ENCODE data around the gene PCYT2.

PCYT2 gene

GRCh38 chr17:81869221-81870130 is 41.7 kb downstream of the PCYT2 start:
- no peak for DNase-seq (ENCODE audit: low read depth)

- peak; percentile 91 for DNase-seq (ENCODE audit: low read depth)
These were observed 42.5 kb downstream of the PCYT2 start for GRCh38 chr17:81868674-81869220.

GRCh38 chr17:81867991-81868673 is 43.1 kb downstream of the PCYT2 start:
- no peak for DNase-seq (ENCODE audit: low read depth)

DNA sequence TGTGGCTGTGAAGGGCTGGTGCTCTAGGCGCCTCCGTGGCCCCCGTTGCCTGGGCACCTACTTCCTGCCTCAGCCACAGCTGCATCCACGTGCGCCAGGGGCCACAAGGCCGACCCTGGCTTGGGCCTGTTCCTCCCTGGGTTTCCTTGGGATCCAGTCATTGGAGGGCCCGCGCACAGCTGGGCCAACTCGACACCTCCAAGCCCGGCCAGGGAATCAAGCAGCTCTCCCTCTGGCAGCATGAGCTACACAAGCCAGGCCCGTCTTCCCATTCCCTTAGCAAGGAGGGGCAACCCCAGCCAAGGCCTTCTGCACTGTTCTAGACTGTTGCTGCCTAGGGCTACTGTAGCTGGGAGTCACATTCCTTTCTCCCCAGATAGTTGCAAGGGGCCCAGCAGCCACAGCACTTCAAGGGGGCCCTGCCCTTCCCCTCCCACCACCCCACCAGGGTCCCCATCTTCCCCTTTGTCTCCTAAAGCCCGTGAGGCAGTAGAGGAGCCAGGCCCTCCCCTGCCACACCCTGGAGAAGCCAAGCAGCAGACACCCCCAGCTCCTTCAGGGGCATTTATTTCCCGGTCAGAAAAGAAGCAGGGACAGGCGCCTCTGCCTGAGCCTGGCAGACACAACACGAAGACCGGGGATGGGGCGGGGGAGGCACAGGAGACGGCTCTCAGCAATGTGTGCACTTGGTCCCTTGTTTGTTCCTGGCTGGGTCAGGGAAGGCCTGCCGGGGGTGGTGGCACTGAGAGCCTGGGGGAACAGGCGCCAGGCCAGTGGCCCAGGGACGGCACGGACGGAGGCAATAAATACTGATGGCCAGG is 43.8 kb downstream of the PCYT2 start:
- DNase-seq (ENCODE audit: low read depth): no peak

DNA sequence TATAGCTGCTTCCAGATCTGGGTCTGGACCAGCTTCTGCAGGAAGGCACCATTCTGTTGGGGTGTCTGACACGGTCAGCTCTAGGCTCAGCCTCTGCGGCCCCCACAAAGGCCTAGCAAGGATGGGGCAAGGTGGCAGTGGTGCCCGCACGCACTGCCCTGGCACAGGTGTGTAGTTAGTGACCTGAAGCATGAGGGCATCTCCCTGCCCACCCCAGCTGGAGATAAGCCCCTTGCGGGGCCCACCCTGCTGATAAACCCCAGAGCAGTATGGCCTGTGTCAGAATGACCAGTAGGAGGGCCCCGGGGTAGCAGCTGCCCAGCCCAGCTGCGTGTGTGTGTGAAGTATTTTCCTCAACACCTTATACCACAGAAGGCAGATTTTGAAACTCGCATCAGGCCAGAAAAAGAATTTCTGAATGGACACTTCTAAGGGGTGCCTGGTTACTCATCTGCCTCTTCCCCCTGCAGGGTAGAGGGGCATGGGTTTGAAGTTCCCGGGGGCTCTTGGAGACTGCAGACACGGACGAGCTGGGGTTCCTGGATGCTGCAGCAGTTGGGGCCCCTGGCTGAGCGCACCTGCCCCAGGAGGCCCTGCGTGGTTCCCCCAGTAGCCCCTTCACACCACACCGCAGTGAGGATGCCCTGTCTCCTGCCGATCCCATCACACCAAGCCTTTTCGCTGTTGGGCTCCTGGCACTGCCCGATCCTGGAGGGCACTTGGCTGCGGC is 44.6 kb downstream of the PCYT2 start:
- no peak for DNase-seq (ENCODE audit: low read depth)

DNA sequence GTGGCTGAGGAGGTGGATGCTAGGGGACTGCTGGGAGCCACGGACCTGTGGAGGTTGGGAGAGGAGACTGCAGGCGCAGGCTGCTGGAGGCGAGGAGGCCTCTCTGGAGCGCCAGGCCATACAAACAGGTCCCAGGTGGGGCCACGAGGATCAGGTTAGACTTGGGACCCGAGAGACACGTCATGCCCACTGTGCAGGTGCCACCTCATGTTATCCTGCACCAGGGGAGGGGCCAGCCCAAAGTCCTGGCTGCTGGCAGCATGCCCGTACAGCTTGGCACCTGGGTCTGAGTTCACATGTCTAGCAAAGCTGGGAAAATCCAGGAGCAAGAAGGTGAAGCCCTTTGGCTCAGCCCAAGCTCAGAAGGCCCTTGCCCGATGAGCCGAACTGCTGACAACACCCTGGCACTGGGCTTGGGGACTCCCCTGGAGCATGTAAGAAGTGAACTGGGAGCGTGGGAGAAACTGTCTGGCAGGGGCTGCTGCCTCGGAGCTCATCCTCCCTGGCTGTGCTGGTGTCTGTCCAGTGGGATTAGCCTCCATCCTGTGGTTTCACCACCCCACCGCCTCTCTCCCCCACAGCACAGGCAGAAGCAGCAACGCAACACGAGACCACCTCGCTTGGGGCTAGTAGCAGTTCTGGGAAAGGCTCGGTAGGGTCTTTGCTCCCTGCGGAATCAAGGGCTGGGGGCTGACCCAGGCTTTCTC is 45.3 kb downstream of the PCYT2 start:
- DNase-seq (ENCODE audit: low read depth): no peak

GRCh38 chr17:81865358-81865732 is 45.9 kb downstream of the PCYT2 start:
- DNase-seq (ENCODE audit: low read depth): no peak

DNA sequence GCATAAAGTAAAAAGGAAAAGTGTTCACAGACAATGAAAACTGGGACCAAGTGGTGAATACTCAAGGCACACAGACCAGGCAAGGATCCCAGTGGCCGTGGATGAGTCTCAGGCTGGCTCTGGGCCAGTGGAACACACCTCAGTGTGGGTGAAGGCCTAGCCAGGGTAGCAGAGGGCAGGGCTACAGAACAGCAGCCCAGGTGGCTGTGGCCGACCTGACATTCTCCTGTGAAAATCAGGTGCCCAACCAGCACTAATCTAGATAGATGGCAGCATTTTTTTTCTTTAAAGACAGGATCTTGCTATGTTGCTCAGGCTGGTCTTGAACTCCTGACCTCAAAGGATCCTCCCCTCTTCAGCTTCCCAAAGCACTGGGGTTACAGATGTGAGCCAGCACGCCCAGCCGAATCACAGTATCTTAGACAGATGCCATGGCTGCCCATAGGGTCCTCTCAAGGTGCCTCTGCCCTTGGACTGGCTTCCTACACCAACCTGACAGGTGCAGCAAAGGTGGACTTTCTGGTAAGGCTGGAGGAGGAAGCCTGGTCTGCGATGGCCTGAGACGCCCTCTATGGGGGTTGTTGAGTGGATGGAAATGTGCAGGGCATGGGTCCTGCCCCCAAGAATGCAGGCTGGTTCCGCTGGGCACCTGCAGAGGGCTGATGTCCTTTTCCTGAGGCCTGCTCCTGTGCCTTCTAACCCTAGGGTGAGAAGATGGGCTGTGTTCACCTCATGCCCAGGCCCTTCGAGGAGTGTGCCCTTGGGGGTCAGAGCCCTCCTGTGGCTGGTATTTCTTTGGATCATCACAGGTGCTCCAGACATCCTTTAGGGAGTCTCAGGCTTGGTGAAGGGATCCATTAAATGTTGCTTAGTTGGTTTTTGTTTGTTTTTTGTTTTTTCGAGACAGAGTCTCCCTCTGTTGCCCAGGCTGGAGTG is 47.1 kb downstream of the PCYT2 start:
- DNase-seq (ENCODE audit: low read depth): no peak

DNA sequence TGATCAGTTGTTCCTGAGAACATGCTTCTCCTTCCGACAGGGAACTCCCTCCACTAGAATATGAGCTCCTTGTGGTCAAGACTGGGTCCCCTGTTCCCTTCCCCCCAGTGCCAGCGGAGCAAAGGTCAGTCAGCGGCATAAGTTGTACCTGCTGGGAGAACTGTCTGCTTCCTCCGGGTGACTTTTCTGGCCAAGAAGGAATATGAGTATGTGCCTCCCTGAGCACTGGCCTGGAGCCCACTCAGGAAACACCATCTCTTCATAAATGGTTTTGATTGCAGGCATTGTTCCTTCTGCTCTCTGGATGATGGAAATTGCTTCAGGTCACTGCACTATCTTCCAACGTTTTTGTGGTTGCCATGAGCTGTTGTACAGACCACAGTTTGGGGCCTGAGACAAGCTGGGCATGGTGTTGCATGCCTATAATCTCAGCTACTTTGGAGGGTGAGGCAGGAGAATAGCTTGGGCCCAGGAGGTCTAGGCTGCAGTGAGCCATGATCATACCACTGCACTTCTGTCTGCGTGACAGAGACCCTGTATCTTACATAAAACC is 48.0 kb downstream of the PCYT2 start:
- DNase-seq (ENCODE audit: low read depth): no peak

- peak; percentile 100 for DNase-seq (ENCODE audit: low read depth)
These were observed 50.2 kb downstream of the PCYT2 start for GRCh38 chr17:81860756-81861568.

- no peak for DNase-seq (ENCODE audit: low read depth)
These were observed 51.1 kb downstream of the PCYT2 start, which contains the start of gene P4HB for GRCh38 chr17:81859906-81860755. Gene P4HB (minus strand): TSS chr17:81860535. CDS start chr17:81860471, 64 bp downstream.

DNA sequence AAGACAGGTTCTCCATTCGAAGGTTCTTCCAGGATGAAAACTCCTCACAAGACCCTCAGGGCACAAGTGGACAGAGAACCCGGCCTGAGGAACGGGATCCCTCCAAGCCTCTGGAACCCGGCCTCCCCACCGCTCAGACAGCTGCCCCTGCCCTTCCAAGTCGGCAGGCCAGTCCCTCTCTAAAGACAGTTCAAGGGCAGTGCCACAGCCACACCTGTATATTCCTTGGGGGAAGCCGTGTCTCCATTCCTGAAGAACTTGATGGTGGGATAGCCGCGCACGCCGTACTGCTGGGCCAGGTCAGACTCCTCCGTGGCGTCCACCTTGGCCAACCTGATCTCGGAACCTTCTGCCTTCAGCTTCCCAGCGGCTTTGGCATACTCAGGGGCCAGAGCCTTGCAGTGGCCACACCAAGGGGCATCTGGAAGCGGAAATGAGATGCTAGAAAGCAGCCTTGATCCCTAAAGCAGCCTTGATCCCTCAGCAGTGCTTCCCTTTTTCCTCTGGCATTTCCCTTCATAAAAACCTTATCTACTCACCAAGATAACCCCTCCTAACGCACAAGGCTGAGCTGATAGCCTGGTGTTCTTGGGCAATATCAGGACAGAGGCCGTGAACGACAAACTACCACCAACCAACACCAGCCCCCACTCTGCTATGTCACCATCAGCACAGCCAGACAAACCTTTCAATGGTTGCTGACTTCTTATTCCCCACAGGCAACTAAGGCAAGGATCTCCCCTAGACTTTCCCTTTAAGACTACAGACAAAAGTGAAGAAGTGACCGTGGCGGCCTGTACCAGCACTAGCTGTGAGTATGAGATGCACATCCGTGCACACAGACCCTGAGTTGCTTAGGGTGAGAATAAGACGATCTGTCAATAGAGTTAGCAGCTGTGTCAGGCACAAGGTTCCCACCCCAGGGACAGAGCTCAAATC is 52.0 kb downstream of the PCYT2 start:
- no peak for DNase-seq (ENCODE audit: low read depth)

DNA sequence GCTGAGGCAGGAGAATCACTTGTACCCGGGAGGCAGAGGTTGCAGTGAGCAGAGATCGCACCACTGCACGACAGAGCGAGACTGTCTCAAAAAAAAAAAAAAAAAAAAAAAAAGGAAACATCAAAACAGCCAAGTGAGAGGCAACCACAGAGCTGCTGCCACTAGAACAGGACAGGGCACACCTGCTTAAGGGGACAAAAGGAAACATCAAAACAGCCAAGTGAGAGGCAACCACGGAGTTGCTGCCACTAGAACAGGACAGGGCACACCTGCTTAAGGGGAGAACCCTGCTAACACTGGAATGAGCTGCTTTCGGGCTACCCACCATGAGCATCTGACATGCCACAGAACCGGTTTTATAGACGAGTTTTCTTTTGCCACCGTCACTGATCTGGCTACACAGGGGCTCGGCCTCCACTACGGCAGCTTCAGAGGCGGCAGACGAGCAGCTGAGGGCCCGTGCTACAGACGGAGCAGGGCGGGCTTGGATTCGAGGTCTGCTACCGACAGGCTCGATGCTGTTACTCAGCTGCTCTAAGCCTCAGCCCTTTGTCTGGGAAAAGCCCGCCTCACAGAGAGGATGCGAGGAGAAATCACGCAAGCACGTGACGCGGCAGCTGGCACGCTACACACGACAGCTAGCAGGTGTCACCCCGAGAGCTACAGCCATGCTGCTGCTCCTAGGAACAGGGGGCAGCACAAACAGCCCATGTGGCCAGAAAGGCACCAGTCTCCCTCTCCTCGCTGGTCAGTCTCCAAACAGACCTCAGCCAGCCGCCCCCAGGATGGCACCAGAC is 52.8 kb downstream of the PCYT2 start:
- no peak for DNase-seq (ENCODE audit: low read depth)

- no peak for DNase-seq (ENCODE audit: low read depth)
These were observed 56.0 kb downstream of the PCYT2 start for GRCh38 chr17:81854974-81855774.

GRCh38 chr17:81852237-81852636 is 59.0 kb downstream of the PCYT2 start:
- no peak for DNase-seq (ENCODE audit: low read depth)

Data from fibroblast of the conjunctiva (primary cell).